NB4 (cell line): ENCODE measurements around the gene CYBC1.

Source experiments
- CTCF ChIP-seq: IDR thresholded peaks from one replicate; pipeline ENCODE4 v1.5.1; 2012; ENCODE audit warnings: low read depth, low read length
- POLR2A ChIP-seq: IDR thresholded peaks from 2 replicates; pipeline ENCODE4 v1.6.1; 2011; ENCODE audit warnings: mild to moderate bottlenecking; ENCODE audit not compliant: insufficient read length; ENCODE audit errors: extremely low read depth

GRCh38 chr17:82400830-82401229 is 49.7 kb downstream of the CYBC1 start:
- TF ChIP-seq POLR2A (peak; percentile 29), CTCF (no peak)
